K562 treated with DMSO at 1 percent for 48 hours (cell line): ENCODE measurements around the gene DHX34. TPM values are rescaled to one million over a fixed set of nuclear protein-coding genes. Genes with fewer than 3 reads are reported as not detected.

Experiments used
- total RNA-seq: library from RNA; unstranded; fragments of 300-600 nt; gene quantifications from 2 replicates; pipeline ENCODE4 v1.2.3, GENCODE V29; 2022; ENCODE audit warnings: low replicate concordance; ENCODE audit errors: extremely low read depth

DHX34 gene, protein sequence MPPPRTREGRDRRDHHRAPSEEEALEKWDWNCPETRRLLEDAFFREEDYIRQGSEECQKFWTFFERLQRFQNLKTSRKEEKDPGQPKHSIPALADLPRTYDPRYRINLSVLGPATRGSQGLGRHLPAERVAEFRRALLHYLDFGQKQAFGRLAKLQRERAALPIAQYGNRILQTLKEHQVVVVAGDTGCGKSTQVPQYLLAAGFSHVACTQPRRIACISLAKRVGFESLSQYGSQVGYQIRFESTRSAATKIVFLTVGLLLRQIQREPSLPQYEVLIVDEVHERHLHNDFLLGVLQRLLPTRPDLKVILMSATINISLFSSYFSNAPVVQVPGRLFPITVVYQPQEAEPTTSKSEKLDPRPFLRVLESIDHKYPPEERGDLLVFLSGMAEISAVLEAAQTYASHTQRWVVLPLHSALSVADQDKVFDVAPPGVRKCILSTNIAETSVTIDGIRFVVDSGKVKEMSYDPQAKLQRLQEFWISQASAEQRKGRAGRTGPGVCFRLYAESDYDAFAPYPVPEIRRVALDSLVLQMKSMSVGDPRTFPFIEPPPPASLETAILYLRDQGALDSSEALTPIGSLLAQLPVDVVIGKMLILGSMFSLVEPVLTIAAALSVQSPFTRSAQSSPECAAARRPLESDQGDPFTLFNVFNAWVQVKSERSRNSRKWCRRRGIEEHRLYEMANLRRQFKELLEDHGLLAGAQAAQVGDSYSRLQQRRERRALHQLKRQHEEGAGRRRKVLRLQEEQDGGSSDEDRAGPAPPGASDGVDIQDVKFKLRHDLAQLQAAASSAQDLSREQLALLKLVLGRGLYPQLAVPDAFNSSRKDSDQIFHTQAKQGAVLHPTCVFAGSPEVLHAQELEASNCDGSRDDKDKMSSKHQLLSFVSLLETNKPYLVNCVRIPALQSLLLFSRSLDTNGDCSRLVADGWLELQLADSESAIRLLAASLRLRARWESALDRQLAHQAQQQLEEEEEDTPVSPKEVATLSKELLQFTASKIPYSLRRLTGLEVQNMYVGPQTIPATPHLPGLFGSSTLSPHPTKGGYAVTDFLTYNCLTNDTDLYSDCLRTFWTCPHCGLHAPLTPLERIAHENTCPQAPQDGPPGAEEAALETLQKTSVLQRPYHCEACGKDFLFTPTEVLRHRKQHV
- not detected in 2 replicates for total RNA-seq

DNA sequence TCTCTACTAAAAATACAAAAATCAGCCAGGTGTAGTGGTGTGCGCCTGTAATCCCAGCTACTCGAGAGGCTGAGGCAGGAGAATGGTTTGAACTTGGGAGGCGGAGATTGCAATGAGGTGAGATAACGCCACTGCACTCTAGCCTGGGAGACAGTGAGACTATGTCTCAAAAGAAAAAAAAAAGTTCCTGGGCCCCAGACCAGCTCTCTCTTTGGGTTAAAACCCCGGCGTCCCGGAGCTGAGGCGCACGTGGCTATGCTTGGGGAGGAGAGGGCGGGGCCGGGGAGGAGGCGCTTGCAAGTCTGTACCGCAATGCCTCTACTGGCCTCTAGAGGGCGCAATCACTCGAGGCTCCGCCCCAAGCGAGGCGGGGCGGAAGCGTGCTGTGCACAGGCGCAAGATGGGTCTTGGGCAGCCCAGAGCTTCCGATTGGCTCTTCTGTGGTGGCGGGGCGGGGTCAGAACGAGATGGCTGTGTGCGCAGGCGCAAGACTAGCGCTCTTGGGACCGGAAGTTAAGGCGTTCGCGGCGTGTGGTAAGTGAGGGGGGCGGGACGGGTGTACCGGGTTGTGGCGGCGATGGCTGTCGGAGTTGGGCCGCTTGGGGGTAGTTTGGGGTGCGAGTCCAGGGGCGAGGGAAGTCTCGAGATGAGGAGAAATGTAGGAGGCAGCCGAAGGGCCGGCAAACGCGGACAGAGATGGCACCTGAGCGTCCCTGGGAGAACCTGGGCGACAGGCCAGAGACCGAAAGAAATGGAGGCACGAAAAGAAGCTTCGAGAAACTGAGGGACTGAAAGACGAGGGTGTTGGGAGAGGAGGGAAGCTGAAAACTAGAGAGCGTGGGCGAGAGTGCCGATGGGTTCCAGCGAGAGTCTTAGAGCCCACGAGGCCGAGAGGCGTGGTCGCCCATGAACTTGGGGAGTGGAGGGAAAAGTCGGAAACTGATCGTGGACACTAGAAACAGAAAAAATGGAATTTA lies at the start of gene DHX34:
Gene DHX34 (plus strand): TSS at position 497 of the 977 bp plus-strand sequence. CDS start 3,716 bp downstream, outside the sequence.

DNA sequence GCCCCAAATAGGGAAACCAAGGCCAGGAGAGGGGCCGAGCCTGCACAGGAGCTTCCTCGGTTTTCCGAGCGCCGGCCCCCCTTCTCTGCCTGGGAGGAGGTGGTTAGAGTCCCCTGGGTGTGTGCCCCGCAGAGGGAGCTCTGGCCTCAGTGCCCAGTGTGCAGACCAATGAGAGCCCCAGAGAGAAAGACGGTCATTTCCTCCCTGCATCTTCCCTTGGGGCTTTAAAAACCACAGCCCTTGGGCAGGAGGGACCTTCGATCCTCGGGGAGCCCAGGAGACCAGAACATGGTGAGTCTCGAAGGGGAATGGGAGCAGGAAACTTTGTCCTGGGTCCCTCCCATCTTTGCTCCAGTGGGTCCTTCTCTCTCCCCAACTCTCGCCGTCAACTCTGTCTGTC lies 39.5 kb upstream of the DHX34 start, which contains the start of gene C5AR1:
Gene C5AR1 (plus strand): TSS at position 254 of the 400 bp plus-strand sequence. CDS start 35 bp downstream, at position 289.

DNA sequence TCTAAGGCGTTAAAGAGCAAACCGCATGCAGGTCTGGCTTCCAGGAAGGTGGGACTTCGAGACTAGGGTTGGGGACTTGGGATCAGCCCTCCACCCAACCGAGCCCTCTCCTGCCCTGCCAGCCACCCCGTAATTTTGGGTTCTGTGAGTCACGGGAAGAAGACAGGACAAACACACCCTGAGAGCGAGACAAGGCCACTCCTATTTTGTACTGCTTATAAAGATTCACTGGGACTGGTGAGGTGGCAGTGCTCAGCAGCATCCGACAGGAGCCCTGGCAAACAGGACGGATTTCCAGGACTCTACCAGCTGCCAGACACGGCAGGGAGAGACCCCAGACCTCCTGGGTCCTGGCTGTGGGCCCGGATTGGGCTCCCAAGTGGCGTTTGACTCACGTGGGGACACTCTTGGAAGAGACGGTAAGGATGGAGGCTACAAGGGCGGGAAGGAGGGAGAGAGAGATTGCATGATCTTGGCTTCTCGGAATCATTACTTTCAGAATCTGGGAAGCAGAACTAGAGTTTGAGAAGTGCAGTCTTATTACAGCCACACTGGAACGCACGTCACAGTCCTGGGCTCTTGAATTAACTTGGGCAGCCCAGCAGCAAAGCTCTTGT lies 17.1 kb upstream of the DHX34 start, which contains the start of gene C5AR2:
Gene C5AR2 (plus strand): TSS at position 245 of the 617 bp plus-strand sequence. CDS start 8,625 bp downstream, outside the sequence.

DNA sequence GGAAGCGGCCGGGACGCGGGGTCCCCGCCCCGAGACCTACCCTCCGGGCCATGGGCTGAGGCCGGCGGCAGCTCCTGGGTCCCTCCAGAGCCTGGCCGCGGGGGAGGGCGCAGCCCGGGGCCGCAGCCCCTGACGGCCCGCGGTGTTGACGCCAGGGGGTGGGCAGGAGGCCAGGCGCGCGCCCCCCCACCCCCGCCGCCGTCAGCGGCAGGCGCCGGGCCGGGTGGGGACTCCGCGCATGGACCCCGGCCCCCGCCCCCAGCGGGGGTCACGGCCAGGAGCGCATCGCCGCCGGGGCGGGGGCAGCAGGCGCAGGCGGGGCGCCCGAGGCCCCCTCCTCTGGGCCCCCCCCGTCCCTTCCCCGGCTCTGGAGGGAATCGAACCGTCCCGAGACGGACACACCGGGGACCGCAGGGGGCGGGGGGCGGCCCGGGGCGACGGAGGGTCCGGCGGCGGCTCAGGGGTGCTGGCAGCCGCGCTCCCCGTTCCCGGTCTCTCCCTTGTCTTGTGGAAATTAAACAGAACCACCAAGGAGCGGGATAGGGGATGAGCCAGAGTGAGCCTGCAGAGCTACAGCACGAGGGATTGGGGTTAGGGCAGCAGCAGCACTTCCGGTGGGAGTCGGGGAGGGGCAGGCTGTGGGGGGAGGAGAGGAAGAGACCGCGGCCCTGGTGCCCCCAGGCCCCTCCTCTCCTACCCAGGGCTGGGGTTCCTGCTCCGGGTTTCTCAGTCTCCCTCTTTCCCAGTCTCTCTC lies 70.1 kb downstream of the DHX34 start, which contains the start of gene MEIS3:
Gene MEIS3 (minus strand): TSS at position 498 of the 754 bp plus-strand sequence. CDS start 446 bp downstream, at position 52.

Other genes starting within 250 kb of the DHX34 start
- not detected in 2 replicates for gene ZC3H4, start 235.5 kb upstream of the DHX34 start, total RNA-seq
- 220 TPM in 1 of 2 replicates, not detected in the other for gene SAE1, start 218.5 kb upstream of the DHX34 start, total RNA-seq
- not detected in 2 replicates for gene BBC3, start 118.1 kb upstream of the DHX34 start, total RNA-seq
- gene CCDC9, start 92.8 kb upstream of the DHX34 start, total RNA-seq, result not detected in 2 replicates
- not detected in 2 replicates for gene INAFM1, start 74.4 kb upstream of the DHX34 start, total RNA-seq
- gene C5AR1, start 39.5 kb upstream of the DHX34 start, total RNA-seq, result not detected in 2 replicates
- not detected in 2 replicates for gene C5AR2, start 17.1 kb upstream of the DHX34 start, total RNA-seq
- gene MEIS3, start 70.2 kb downstream of the DHX34 start, total RNA-seq, result not detected in 2 replicates
- not detected in 2 replicates for gene SLC8A2, start 122.6 kb downstream of the DHX34 start, total RNA-seq
- not detected in 2 replicates for gene KPTN, start 134.9 kb downstream of the DHX34 start, total RNA-seq
- not detected in 2 replicates for gene NAPA, start 165.7 kb downstream of the DHX34 start, total RNA-seq
- not detected in 2 replicates for gene ZNF541, start 223.8 kb downstream of the DHX34 start, total RNA-seq